Urothelium cell line (cell line): Measurements from ENCODE around the gene NXPH4.

Experiments
- DNase-seq: peaks from one replicate; pipeline ENCODE4 v3.0.0; 2011; ENCODE audit warnings: low spot score, mixed read lengths
- FAIRE-seq: peaks from 2 replicates; lab custom pipeline; 2011; peaks lifted over from hg19 to GRCh38; lab: Jason Lieb, UNC

NXPH4 gene

DNA sequence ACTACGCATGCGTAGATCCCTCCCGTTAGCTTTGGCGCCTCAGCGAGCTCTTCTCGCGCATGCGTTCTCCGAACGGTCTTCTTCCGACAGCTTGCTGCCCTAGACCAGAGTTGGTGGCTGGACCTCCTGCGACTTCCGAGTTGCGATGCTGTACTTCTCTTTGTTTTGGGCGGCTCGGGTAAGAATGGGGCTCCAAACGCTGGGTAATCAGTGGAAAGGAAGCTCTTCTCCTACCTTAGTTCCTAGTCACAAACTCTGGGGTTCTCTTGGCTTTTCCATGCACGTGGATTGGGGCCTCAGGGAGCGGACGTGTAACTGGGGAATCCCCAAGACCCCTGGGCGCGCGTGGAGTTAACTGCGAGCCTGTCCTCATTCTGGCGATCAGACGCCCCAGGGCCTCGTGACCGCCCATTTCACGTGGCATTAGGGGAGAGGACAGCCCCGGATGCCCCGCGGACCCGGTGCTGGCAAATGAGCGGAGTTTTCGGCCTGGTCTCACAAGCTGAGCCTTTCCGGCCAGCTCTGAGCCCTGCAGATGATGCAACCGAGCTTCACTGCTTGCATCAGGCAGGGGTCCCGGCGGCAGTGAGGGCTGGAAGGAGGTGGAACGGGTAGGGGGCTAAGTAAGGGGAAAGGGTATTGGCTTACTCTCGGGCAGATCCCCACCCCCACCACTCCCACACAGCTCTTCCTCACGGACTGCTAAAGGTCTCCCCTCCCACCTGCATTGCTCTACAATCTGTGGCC is 13.2 kb downstream of the NXPH4 start, which contains the start of gene SHMT2:
SHMT2 (plus strand) TSS at position 78 of the 747 bp plus-strand sequence; CDS start at position 146, 68 bp downstream.
- DNase-seq, result peak; percentile 99
- FAIRE-seq, result no peak

DNA sequence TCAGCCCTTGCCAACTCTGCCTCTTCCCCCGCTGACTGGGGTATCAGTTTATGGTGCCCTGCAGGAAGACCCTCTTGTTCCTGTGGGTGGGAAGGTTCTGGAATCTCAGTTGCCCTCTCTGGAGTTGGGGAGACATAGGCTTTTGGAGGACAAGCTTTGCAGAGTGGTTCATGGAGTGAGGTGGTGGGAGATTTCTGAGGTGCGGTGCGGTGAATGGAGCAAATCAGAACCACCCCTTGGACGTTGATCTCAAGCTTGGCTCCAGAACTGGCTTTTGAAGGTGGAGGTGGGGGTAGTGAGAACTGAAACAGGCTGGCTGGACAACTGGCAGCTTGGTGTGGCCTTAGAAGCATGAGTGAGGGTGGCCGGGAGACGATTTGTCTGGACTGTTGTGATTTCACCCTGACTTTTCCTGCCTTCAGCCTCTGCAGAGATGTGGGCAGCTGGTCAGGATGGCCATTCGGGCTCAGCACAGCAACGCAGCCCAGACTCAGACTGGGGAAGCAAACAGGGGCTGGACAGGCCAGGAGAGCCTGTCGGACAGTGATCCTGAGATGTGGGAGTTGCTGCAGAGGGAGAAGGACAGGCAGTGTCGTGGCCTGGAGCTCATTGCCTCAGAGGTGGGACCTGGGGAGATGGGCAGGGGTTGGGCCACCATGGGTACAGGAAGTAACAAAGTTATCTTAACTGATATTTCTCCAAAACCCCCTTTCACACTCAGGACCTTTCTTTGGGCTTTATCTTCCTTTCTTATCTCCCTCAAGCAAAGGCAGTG is 14.0 kb downstream of the NXPH4 start:
- DNase-seq (no peak), FAIRE-seq (no peak)

DNA sequence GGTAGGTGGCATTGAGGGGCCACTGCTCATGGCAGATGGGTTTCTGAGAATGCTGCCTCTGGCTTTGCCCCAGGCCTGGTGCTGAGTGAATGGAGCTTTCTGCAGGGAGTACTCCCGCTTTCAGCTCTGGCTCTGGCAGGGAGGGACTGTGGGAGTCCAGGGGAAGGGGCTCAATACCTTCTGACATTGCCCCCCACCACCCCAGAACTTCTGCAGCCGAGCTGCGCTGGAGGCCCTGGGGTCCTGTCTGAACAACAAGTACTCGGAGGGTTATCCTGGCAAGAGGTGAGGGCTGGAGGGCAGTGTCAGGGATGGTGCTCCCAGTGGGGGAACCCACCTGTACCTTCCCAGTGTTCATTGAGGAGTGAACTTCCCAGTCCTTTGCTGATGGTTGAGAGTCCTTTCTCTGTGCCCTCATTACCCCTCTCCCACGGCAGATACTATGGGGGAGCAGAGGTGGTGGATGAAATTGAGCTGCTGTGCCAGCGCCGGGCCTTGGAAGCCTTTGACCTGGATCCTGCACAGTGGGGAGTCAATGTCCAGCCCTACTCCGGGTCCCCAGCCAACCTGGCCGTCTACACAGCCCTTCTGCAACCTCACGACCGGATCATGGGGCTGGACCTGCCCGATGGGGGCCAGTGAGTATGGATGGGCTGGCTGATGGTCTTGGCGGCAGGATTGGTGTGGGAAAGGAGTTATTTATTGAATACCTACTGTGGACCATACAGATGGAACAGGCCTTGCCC is 14.9 kb downstream of the NXPH4 start:
- DNase-seq, result no peak
- FAIRE-seq, result no peak

DNA sequence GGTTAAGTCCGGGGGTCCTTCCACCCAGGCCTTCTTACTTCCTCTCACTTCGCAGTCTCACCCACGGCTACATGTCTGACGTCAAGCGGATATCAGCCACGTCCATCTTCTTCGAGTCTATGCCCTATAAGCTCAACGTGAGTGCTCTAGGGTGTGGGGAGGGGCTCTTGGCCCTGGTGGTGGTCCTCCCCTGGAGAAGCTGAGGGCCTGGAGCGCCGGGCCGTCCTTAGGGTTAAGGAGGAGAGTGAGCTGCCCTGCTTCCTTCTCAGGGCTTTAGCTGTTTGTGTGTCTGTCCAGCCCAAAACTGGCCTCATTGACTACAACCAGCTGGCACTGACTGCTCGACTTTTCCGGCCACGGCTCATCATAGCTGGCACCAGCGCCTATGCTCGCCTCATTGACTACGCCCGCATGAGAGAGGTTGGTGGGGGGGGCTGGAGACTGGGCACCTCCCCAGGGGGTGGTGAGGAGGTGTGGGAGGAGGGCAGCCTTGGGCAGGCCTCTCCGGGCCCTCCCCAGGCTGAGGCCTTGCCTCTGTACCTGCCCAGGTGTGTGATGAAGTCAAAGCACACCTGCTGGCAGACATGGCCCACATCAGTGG is 15.7 kb downstream of the NXPH4 start:
- no peak for FAIRE-seq
- no peak for DNase-seq

DNA sequence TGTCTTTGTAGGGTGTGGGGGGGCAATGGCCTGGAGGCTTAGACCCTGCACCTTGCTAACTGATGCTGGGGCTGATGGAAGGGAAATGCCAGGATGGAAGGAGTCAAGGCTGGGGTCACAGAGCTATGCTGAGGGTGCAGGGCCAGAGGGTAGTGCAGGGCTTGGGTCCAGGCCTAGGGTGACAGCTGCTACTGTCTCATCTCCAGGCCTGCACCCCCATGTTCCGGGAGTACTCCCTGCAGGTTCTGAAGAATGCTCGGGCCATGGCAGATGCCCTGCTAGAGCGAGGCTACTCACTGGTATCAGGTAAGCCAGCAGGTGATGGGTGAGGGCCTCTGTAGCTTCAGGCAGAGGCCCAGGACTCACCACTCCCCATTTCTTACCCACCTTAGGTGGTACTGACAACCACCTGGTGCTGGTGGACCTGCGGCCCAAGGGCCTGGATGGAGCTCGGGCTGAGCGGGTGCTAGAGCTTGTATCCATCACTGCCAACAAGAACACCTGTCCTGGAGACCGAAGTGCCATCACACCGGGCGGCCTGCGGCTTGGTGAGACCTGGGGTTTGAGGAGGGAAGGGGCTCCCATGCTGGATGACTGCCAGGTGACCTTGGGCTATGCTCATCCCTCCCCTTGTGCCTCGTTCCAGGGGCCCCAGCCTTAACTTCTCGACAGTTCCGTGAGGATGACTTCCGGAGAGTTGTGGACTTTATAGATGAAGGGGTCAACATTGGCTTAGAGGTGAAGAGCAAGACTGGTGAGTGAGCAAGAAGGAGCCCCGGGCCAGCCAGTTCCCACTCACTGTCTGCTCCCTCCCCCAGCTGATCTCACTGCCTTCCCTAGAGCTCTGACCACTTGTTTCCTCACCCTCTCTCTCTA is 17.0 kb downstream of the NXPH4 start:
- DNase-seq (no peak), FAIRE-seq (no peak)

DNA sequence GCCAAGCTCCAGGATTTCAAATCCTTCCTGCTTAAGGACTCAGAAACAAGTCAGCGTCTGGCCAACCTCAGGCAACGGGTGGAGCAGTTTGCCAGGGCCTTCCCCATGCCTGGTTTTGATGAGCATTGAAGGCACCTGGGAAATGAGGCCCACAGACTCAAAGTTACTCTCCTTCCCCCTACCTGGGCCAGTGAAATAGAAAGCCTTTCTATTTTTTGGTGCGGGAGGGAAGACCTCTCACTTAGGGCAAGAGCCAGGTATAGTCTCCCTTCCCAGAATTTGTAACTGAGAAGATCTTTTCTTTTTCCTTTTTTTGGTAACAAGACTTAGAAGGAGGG is 17.6 kb downstream of the NXPH4 start:
- DNase-seq (no peak), FAIRE-seq (no peak)

DNA sequence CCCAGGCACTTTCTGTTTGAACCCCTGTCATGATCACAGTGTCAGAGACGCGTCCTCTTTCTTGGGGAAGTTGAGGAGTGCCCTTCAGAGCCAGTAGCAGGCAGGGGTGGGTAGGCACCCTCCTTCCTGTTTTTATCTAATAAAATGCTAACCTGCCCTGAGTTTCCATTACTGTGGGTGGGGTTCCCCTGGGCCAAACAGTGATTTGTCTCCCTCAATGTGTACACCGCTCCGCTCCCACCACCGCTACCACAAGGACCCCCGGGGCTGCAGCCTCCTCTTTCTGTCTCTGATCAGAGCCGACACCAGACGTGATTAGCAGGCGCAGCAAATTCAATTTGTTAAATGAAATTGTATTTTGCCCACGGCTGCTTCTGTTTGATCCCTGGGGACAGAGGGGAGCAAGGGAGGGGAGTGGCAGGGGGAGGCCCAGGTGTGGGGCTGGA is 18.0 kb downstream of the NXPH4 start:
- DNase-seq, result no peak
- FAIRE-seq, result no peak

DNA sequence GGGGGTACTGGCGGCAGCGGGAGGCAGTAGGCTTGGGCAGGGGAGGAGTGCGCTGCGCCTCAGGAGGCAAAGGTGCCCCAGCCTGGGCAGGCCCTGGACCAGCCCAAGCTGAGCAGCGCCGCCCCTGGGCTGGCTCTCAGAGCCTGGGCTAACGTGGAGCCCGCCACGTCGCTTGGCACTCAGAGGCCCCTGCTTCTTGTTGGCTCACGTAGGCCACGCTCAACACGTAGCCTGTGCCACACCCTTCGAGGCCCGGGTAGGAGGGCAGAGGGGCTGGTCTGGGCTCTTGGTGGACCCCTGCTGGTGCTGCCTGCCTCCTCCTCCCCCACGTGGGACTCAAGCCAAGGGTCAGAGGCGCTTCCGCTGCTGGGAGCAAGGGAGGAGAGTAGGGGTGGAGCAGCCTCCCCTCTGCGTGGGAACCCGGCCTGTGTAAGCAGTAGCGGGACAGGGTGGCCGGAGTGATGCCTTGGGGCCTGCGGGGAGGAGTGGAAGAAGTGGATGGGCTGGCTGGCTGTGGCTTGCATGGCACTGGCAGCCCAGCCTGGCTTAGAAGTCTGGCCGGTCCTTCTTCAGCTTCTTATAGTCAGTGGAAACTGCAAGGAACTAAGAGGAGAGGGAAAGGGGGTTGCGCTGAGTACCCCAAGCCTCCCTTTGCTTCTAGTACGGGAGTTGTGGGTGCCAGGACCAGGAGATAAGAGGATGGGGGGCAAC is 18.6 kb downstream of the NXPH4 start:
- FAIRE-seq (no peak), DNase-seq (no peak)

DNA sequence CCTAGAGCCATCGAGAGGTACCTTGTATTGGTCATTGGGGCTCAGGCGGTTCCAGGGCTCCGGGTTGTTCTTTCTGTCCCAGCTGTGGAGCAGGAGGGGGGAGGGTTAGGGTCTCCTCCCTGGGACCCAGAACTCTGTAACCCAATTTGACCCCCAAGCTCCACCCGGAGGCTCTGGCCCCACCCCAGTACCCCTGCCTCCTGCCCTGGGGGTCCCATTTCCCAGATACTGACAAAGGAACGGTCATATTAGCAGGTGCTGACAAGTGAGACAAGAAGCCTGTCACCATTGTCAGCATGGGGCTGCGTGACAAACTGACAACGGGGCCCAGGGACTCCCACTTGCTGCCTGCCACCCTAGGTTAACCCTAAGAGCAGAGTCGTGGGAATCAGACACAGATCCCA is 19.1 kb downstream of the NXPH4 start:
- FAIRE-seq (no peak), DNase-seq (no peak)

DNA sequence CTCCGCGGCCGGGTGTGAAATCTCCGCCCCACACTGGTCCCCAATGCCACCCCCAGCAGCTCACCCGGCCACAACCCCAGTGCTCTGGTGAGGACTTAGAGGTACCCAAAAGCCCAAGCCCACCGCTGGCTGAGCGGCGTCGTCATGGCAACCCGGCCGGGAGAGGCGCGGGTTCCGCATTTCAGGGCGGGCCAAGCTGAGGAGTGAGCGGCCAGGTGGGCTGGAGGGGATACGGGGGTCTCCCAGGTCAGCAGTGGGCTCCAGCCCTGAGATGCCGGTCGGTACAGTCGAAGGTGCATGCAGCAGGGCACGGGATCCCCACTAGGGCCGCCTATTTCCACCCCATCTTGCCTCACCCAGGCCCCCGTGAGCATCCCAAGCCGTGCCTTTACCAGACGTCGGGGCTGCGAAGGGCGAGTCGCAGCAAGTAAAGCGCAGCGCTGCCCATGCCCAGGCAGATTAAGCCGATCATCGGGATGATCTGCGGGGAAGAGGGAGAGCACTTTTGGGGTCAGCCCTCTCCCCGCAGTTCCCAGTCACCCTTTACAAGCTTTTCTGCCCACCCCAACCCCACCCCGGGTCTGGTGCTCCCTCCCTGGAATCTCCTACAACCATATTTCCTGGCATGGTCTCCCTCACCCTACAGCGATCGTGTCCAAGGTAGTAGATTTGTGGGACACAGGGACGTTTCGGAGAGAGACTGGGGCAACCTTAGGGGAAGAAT is 19.8 kb downstream of the NXPH4 start:
- no peak for DNase-seq
- FAIRE-seq, result no peak

DNA sequence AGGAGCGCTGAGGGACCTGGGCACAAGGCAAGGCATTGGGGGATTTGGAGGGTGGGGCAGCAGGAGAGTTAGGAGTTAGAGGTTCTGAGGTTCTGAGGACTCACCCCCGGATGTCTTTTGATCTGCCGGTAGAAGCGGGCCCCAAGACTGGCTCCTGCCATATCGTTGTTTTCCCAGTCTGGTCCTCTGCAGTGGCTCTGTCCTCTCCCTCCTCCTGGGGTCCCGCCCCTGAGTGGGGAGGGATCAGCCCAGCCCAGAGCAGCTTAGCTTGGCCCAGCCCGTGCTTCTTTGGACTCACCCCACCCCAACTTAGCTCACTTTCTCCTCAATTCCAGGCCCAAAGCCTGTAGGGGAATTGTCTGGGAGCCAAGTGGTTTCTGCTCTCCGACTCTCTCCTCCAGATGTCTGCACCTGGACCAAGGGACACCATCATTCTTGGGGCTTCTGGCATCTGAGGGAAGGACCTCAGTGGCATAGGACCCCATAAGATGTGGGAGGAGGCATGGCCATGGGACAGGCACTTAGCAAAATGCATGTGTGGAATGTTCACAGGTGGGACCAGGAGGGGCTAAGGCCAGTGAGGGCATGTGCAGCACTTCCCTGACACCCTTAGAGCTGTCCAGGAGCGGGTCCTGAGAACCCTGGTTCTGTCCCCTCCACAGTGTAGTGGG is 20.5 kb downstream of the NXPH4 start:
- DNase-seq (no peak), FAIRE-seq (no peak)

DNA sequence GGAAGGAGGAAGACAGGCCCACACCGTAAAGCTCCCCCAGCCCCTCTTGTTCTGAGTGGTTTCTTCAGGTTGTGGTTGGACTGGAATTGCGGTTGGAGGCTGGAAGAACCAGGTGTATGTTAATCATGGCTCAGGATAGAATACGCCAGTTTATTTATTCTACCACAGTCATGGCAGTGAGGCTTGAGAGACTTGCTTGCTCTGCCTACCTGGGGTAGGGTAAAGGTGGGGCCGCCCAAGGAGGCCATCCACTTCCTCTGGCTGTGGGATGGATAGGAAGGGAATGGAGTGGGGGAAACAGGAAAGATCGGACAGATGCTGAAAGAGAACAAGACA is 21.0 kb downstream of the NXPH4 start:
- FAIRE-seq (no peak), DNase-seq (no peak)

DNA sequence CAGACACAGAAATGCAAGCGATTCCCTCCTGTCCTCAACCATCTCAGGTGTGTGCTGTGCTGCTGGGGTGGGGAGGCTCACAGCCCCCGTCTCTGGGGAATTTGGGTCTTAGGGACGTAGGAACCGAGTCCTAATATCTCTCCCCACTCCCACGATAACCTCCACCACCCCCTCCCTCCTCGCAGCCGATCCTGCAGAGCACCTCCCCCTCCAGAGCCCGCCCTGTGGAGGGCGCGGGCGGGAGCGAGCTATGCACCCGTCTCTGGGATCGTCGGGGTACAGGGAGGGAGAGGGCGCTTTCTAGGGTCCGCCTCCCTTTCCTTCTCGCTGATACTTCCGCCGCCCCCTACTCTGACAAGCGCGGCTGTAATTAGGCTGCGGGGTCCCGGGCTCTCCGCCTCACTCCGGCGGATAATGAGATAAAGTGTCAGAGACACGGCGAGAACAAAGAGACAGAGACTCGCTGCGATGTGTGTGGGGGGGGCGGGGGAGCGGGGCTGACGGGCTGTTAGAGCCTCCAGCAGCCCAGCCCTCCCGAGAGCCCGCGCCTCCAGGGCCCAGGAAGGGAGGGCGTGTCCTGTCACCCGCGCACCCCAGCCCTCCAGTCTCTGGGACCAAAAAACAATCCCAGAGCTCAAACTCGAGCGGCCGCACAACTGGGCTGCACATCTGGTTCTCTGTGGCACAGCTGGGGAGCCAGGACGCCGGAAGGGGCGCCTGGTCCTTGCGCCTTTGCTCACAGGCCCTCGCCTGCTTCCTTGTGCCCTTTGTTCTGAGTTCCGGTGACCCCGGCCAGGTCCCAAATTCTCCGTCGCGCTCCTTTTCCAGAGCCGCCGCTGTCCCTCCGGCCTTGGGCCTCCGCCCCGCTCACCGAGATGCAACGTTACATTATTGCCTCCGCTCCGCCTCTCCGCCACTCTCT is 21.6 kb downstream of the NXPH4 start:
- no peak for DNase-seq
- FAIRE-seq, result no peak

DNA sequence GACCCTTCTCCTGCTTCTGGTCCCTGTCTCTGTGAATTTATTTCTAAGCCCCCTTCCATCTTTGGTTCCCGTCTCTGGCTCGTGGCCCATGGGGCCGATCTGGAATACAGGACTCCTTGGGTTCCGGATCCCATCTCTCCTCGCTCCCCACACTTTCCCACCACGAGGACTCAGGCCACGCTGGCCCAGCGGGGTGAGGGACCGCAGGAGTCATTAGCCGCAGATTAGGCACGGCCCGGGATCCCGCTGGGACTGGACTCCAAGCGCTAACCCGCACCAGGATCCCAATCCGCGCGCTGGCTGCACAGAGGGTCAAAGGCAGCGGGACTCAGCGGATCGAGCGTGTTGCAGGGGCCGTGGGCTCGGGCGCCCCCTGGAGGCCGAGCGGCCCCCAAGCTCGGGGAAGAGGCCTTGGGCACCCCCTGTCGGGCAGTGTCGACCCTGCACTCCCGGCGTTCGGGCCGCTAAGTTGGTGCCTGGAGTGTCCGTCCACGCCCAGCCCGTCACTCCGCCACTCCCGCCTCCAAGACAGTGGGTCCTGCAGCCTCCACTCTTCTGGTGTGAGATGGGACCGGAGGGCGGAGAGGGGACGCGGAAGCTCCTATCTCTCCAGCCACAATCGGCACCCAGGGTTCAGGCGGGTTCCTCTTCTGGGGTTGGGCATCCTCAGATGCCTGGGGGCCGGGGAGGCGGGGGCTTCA is 22.4 kb downstream of the NXPH4 start:
- no peak for FAIRE-seq
- DNase-seq, result peak; percentile 96

DNA sequence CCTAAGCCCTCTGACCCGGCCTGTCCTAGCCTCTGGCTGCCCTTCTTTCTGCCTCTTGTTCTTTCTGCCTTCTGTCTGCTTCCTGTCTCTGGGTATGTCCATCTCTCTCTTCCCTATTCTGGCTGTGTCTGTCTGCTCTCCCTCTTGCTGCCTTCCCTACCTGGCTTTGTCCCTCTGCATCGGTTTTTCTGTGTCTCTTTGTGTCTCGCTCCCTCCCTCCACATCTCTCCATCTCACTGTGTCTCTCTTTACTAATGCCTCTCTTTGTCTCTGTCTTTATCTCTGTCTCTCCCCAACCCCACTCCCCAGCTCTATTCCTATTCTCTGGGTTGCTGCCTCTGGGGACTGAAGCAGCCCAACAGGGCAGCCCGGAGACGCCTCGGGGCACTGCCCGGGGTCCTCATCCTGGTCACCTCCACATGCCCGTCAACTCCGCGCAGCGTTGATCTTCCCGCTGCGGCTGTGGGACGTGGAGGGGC is 23.0 kb downstream of the NXPH4 start:
- no peak for FAIRE-seq
- DNase-seq, result no peak

DNA sequence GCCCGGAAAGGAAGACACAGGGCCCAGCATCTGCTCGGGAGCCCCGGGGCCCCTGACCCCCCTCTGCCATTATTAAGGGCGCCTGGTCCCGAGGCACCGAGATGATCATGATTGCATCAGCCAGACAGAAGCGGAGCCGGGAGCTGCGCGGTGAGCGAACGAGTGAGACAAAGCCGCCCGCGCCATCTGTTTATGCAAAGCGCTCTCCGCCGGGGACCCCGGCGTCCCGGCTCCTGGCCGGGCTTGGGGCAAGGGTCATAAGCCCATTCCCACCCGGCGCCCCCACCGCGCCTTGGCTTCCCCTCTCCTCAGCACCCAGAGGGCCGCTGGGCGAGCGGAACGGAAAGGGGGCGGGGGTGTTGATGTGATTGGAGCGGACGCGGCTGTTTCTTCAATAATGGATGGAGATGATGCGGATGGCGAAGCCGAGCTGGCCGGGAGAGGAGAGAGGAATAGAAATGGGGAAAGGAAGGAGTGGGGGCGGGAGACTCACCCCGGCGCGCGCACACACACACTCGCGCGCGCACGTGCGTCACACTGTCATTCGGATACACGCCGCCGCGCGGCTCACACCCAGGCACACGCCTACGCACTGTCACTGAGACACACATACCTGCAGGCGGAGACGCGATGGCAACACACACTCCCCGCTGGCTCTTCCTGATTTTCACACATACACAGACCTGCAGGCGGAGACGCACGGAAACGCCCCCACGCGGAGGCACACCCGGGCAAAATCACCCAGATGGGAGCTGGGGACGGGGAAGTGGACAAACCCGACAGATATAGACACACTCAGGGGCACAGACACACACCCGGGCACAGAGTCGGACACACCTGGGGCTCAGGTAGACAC is 23.7 kb downstream of the NXPH4 start:
- DNase-seq (no peak), FAIRE-seq (no peak)
